Ishikawa (cell line): ENCODE data around the gene SERPINI1.

Source experiments
- MAX ChIP-seq: IDR thresholded peaks from 2 replicates; pipeline ENCODE4 v1.6.1; 2012
- REST ChIP-seq: IDR thresholded peaks from 2 replicates; pipeline ENCODE4 v1.6.1; 2012; ENCODE audit warnings: low read depth, mild to moderate bottlenecking
- USF1 ChIP-seq: IDR thresholded peaks from 2 replicates; pipeline ENCODE4 v1.6.1; 2012

GRCh38 chr3:167854846-167855245, 119.3 kb downstream of the SERPINI1 start:
- TF ChIP-seq MAX (no peak), USF1 (no peak), REST (no peak)
